HEK293 (cell line): ENCODE results near the gene PTGES3L.

ENCODE experiments used
- GLIS1 ChIP-seq: fragments of 450-650 bp; formaldehyde crosslinking; IDR thresholded peaks from 2 replicates; pipeline ENCODE4 v1.5.1; 2016; ENCODE audit warnings: missing biosample characterization, missing genetic modification characterization
- HOXC10 ChIP-seq: sonication (generic); formaldehyde crosslinking; IDR thresholded peaks from 2 replicates; pipeline ENCODE4 v1.8.1; 2023; ENCODE audit warnings: mild to moderate bottlenecking, missing genetic modification reagents
- IKZF3 ChIP-seq: fragments of 450-650 bp; IDR thresholded peaks from 2 replicates; pipeline ENCODE4 v1.5.0; 2018; ENCODE audit warnings: missing biosample characterization, mild to moderate bottlenecking, missing genetic modification characterization, moderate library complexity
- SCRT1 ChIP-seq: fragments of 450-650 bp; formaldehyde crosslinking; IDR thresholded peaks from 2 replicates; pipeline ENCODE4 v1.5.1; 2016; ENCODE audit warnings: missing biosample characterization, missing genetic modification characterization, borderline replicate concordance
- SCRT2 ChIP-seq: fragments of 450-650 bp; formaldehyde crosslinking; IDR thresholded peaks from 2 replicates; pipeline ENCODE4 v1.5.1; 2016; ENCODE audit warnings: missing biosample characterization, missing genetic modification characterization
- YY1 ChIP-seq: fragments of 450-650 bp; formaldehyde crosslinking; IDR thresholded peaks from 2 replicates; pipeline ENCODE4 v1.5.1; 2018; ENCODE audit warnings: missing biosample characterization, missing genetic modification characterization
- ZBTB17 ChIP-seq: fragments of 450-650 bp; formaldehyde crosslinking; IDR thresholded peaks from 2 replicates; pipeline ENCODE4 v1.5.1; 2016; ENCODE audit warnings: missing biosample characterization, missing genetic modification characterization
- ZNF16 ChIP-seq: fragments of 450-650 bp; formaldehyde crosslinking; IDR thresholded peaks from 2 replicates; pipeline ENCODE4 v1.5.1; 2016; ENCODE audit warnings: low read depth, missing biosample characterization, missing genetic modification characterization
- ZNF184 ChIP-seq: fragments of 450-650 bp; IDR thresholded peaks from 2 replicates; pipeline ENCODE4 v1.5.1; 2018; ENCODE audit warnings: missing biosample characterization, mild to moderate bottlenecking, missing genetic modification characterization
- ZNF202 ChIP-seq: fragments of 450-650 bp; formaldehyde crosslinking; IDR thresholded peaks from 2 replicates; pipeline ENCODE4 v1.5.1; 2016; ENCODE audit warnings: missing biosample characterization, missing genetic modification characterization, borderline replicate concordance
- ZNF292 ChIP-seq: fragments of 450-650 bp; formaldehyde crosslinking; IDR thresholded peaks from 2 replicates; pipeline ENCODE4 v1.5.1; 2016; ENCODE audit warnings: low read depth, missing biosample characterization, missing genetic modification characterization, borderline replicate concordance
- ZNF324 ChIP-seq: fragments of 450-650 bp; formaldehyde crosslinking; IDR thresholded peaks from 2 replicates; pipeline ENCODE4 v1.5.1; 2016; ENCODE audit warnings: missing biosample characterization, missing genetic modification characterization
- ZNF366 ChIP-seq: fragments of 450-650 bp; formaldehyde crosslinking; conservative IDR thresholded peaks from 2 replicates; pipeline ENCODE4 v1.5.1; 2016; ENCODE audit warnings: missing biosample characterization, missing genetic modification characterization
- ZNF416 ChIP-seq: fragments of 450-650 bp; formaldehyde crosslinking; IDR thresholded peaks from 2 replicates; pipeline ENCODE4 v1.5.1; 2016; ENCODE audit warnings: missing biosample characterization, missing genetic modification characterization
- ZNF530 ChIP-seq: fragments of 450-650 bp; formaldehyde crosslinking; IDR thresholded peaks from 2 replicates; pipeline ENCODE4 v1.5.1; 2016; ENCODE audit warnings: low read depth, missing biosample characterization, missing genetic modification characterization
- ZNF560 ChIP-seq: fragments of 450-650 bp; formaldehyde crosslinking; IDR thresholded peaks from 2 replicates; pipeline ENCODE4 v1.5.1; 2017; ENCODE audit warnings: missing biosample characterization, missing genetic modification characterization, borderline replicate concordance
- ZNF621 ChIP-seq: fragments of 450-650 bp; formaldehyde crosslinking; IDR thresholded peaks from 2 replicates; pipeline ENCODE4 v1.5.1; 2017; ENCODE audit warnings: missing biosample characterization, missing genetic modification characterization
- ZNF664 ChIP-seq: fragments of 450-650 bp; formaldehyde crosslinking; IDR thresholded peaks from 2 replicates; pipeline ENCODE4 v1.5.1; 2016; ENCODE audit warnings: missing biosample characterization, missing genetic modification characterization
- ZNF692 ChIP-seq: fragments of 450-650 bp; formaldehyde crosslinking; IDR thresholded peaks from 2 replicates; pipeline ENCODE4 v1.5.1; 2016; ENCODE audit warnings: missing biosample characterization, missing genetic modification characterization
- ZNF768 ChIP-seq: fragments of 450-650 bp; formaldehyde crosslinking; IDR thresholded peaks from 2 replicates; pipeline ENCODE4 v1.5.1; 2018; ENCODE audit warnings: missing biosample characterization, mild to moderate bottlenecking, missing genetic modification characterization
- ZNF837 ChIP-seq: fragments of 450-650 bp; formaldehyde crosslinking; IDR thresholded peaks from 2 replicates; pipeline ENCODE4 v1.5.1; 2016; ENCODE audit warnings: missing biosample characterization, missing genetic modification characterization
- ZXDB ChIP-seq: fragments of 450-650 bp; formaldehyde crosslinking; IDR thresholded peaks from 2 replicates; pipeline ENCODE4 v1.5.1; 2016; ENCODE audit warnings: missing biosample characterization, missing genetic modification characterization
- TF ChIP-seq, protein P1 (sequence below): fragments of 450-650 bp; formaldehyde crosslinking; IDR thresholded peaks from 2 replicates; pipeline ENCODE4 v1.5.1; 2017; ENCODE audit warnings: missing biosample characterization, missing genetic modification characterization
- TF ChIP-seq, protein P2 (sequence below): sonication (generic); formaldehyde crosslinking; IDR thresholded peaks from 2 replicates; pipeline ENCODE4 v1.8.1; 2022; ENCODE audit warnings: mild to moderate bottlenecking, moderate library complexity, missing genetic modification reagents
- TF ChIP-seq, protein P3 (sequence below): fragments of 450-650 bp; formaldehyde crosslinking; IDR thresholded peaks from 2 replicates; pipeline ENCODE4 v1.5.1; 2016; ENCODE audit warnings: missing biosample characterization, missing genetic modification characterization
- TF ChIP-seq, protein P4 (sequence below): fragments of 450-650 bp; formaldehyde crosslinking; IDR thresholded peaks from 2 replicates; pipeline ENCODE4 v1.5.1; 2016; ENCODE audit warnings: missing biosample characterization, missing genetic modification characterization
- TF ChIP-seq, protein P5 (sequence below): fragments of 450-650 bp; formaldehyde crosslinking; conservative IDR thresholded peaks from 2 replicates; pipeline ENCODE4 v1.5.1; 2016; ENCODE audit warnings: low read depth, missing biosample characterization, missing genetic modification characterization

Gene PTGES3L

GRCh38 chr17:42969001-42969581 is 10.8 kb downstream of the PTGES3L start (continued):
- TF ChIP-seq, protein P1, sequence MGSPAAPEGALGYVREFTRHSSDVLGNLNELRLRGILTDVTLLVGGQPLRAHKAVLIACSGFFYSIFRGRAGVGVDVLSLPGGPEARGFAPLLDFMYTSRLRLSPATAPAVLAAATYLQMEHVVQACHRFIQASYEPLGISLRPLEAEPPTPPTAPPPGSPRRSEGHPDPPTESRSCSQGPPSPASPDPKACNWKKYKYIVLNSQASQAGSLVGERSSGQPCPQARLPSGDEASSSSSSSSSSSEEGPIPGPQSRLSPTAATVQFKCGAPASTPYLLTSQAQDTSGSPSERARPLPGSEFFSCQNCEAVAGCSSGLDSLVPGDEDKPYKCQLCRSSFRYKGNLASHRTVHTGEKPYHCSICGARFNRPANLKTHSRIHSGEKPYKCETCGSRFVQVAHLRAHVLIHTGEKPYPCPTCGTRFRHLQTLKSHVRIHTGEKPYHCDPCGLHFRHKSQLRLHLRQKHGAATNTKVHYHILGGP (tag by site-specific recombination), result peak; percentile 91
- TF ChIP-seq ZNF184 (tag by site-specific recombination) (no peak), ZNF664 (tag by site-specific recombination) (0 out of 2 replicates have a peak, but pooled peaks have one; percentile 5), ZXDB (tag by site-specific recombination) (no peak), ZNF324 (tag by site-specific recombination) (peak; percentile 70; the same call in 1 of the 2 replicates), ZNF16 (tag by site-specific recombination) (no peak), IKZF3 (tag by site-specific recombination) (peak; percentile 63; the same call in 1 of the 2 replicates), ZNF416 (no peak), ZNF560 (tag by site-specific recombination) (no peak), SCRT1 (tag by site-specific recombination) (peak; percentile 73; the same call in 1 of the 2 replicates), ZNF837 (tag by site-specific recombination) (no peak), ZNF292 (tag by site-specific recombination) (no peak), ZNF366 (tag by site-specific recombination) (peak; percentile 73), SCRT2 (peak; percentile 96), ZNF621 (tag by site-specific recombination) (no peak), ZBTB17 (tag by site-specific recombination) (peak; percentile 62), GLIS1 (tag by site-specific recombination) (peak; percentile 83), YY1 (tag by site-specific recombination) (no peak), ZNF530 (tag by site-specific recombination) (no peak), ZNF692 (tag by site-specific recombination) (0 out of 2 replicates have a peak, but pooled peaks have one; percentile 30), ZNF768 (0 out of 2 replicates have a peak, but pooled peaks have one; percentile 36), ZNF202 (tag by site-specific recombination) (no peak), HOXC10 (CRISPR knock-in tag) (no peak)
- TF ChIP-seq, protein P2, sequence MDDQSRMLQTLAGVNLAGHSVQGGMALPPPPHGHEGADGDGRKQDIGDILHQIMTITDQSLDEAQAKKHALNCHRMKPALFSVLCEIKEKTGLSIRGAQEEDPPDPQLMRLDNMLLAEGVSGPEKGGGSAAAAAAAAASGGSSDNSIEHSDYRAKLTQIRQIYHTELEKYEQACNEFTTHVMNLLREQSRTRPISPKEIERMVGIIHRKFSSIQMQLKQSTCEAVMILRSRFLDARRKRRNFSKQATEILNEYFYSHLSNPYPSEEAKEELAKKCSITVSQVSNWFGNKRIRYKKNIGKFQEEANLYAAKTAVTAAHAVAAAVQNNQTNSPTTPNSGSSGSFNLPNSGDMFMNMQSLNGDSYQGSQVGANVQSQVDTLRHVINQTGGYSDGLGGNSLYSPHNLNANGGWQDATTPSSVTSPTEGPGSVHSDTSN (CRISPR knock-in tag), result no peak
- TF ChIP-seq, protein P3, sequence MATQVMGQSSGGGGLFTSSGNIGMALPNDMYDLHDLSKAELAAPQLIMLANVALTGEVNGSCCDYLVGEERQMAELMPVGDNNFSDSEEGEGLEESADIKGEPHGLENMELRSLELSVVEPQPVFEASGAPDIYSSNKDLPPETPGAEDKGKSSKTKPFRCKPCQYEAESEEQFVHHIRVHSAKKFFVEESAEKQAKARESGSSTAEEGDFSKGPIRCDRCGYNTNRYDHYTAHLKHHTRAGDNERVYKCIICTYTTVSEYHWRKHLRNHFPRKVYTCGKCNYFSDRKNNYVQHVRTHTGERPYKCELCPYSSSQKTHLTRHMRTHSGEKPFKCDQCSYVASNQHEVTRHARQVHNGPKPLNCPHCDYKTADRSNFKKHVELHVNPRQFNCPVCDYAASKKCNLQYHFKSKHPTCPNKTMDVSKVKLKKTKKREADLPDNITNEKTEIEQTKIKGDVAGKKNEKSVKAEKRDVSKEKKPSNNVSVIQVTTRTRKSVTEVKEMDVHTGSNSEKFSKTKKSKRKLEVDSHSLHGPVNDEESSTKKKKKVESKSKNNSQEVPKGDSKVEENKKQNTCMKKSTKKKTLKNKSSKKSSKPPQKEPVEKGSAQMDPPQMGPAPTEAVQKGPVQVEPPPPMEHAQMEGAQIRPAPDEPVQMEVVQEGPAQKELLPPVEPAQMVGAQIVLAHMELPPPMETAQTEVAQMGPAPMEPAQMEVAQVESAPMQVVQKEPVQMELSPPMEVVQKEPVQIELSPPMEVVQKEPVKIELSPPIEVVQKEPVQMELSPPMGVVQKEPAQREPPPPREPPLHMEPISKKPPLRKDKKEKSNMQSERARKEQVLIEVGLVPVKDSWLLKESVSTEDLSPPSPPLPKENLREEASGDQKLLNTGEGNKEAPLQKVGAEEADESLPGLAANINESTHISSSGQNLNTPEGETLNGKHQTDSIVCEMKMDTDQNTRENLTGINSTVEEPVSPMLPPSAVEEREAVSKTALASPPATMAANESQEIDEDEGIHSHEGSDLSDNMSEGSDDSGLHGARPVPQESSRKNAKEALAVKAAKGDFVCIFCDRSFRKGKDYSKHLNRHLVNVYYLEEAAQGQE (tag by site-specific recombination), result no peak
- TF ChIP-seq, protein P4, sequence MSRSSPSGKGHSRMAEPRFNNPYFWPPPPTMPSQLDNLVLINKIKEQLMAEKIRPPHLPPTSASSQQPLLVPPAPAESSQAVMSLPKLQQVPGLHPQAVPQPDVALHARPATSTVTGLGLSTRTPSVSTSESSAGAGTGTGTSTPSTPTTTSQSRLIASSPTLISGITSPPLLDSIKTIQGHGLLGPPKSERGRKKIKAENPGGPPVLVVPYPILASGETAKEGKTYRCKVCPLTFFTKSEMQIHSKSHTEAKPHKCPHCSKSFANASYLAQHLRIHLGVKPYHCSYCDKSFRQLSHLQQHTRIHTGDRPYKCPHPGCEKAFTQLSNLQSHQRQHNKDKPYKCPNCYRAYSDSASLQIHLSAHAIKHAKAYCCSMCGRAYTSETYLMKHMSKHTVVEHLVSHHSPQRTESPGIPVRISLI (tag by site-specific recombination), result peak; percentile 98
- TF ChIP-seq, protein P5, sequence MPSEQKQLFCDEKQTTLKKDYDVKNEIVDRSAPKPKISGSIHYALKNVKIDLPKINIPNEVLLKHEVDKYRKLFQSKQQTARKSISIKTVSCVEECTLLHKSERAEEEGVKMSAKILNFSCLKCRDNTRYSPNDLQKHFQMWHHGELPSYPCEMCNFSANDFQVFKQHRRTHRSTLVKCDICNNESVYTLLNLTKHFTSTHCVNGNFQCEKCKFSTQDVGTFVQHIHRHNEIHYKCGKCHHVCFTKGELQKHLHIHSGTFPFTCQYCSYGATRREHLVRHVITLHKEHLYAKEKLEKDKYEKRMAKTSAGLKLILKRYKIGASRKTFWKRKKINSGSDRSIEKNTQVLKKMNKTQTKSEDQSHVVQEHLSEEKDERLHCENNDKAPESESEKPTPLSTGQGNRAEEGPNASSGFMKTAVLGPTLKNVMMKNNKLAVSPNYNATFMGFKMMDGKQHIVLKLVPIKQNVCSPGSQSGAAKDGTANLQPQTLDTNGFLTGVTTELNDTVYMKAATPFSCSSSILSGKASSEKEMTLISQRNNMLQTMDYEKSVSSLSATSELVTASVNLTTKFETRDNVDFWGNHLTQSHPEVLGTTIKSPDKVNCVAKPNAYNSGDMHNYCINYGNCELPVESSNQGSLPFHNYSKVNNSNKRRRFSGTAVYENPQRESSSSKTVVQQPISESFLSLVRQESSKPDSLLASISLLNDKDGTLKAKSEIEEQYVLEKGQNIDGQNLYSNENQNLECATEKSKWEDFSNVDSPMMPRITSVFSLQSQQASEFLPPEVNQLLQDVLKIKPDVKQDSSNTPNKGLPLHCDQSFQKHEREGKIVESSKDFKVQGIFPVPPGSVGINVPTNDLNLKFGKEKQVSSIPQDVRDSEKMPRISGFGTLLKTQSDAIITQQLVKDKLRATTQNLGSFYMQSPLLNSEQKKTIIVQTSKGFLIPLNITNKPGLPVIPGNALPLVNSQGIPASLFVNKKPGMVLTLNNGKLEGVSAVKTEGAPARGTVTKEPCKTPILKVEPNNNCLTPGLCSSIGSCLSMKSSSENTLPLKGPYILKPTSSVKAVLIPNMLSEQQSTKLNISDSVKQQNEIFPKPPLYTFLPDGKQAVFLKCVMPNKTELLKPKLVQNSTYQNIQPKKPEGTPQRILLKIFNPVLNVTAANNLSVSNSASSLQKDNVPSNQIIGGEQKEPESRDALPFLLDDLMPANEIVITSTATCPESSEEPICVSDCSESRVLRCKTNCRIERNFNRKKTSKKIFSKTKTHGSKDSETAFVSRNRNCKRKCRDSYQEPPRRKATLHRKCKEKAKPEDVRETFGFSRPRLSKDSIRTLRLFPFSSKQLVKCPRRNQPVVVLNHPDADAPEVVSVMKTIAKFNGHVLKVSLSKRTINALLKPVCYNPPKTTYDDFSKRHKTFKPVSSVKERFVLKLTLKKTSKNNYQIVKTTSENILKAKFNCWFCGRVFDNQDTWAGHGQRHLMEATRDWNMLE, result no peak
